ENCODE data around the gene BPIFB1.

BPIFB1 gene

DNA sequence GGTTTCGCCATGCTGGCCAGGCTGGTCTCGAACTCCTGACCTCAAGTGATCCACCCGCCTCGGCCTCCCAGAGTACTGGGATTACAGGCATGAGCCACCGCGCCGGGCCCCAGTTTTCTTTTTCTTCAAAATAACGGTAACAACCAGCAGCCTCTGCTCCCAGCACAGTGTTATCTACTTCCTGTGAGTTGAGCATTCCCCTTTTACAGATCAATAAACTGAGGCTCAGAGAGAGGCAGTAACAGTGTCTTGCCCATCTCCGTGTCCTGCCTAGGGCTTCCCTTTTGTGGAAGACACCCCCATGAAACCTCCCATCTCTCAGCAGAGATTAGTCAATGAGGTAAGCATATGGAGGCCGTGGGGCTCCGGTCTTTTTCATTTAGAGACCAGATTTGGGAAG is 29.6 kb downstream of the BPIFB1 start:
- no peak for DNase-seq (ENCODE audit: insufficient read length, low spot score)
- FAIRE-seq = no peak
- TF ChIP-seq, protein P1, sequence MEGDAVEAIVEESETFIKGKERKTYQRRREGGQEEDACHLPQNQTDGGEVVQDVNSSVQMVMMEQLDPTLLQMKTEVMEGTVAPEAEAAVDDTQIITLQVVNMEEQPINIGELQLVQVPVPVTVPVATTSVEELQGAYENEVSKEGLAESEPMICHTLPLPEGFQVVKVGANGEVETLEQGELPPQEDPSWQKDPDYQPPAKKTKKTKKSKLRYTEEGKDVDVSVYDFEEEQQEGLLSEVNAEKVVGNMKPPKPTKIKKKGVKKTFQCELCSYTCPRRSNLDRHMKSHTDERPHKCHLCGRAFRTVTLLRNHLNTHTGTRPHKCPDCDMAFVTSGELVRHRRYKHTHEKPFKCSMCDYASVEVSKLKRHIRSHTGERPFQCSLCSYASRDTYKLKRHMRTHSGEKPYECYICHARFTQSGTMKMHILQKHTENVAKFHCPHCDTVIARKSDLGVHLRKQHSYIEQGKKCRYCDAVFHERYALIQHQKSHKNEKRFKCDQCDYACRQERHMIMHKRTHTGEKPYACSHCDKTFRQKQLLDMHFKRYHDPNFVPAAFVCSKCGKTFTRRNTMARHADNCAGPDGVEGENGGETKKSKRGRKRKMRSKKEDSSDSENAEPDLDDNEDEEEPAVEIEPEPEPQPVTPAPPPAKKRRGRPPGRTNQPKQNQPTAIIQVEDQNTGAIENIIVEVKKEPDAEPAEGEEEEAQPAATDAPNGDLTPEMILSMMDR (IDR thresholded peaks at IDR 0.05; ENCODE audit: insufficient read depth, missing control alignments) = no peak

DNA sequence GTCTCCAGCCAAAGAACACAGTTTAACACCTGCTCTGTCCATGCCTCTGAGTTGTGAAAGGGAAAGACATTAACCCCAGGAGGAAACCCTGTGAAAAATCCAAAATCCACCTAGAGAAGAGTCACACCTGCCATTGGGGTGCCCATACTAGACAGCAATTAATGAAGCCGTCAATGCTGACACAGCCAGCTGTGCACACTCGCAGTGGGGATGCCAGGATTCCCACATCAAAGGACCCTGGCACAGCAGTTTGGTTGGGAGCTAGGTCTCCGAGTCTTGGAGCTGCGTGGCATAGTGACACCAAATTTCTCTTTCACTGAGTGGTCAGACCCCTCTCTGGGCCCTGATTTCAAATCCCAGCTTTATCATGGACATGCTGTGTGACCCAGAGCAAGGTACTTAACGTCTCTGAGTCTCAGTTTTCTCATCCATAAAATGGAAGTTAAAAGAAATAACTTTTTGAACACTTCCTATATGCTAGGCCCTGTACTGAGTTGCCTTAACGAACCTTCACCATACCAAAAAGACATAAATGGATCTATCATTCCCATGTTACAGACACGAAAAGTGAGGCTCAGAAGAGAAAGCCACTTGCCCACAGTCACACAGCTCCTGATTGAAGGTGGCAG is 30.8 kb downstream of the BPIFB1 start:
- TF ChIP-seq, protein P1 (IDR thresholded peaks at IDR 0.05; ENCODE audit: insufficient read depth, missing control alignments) = no peak
- FAIRE-seq (no peak), DNase-seq (ENCODE audit: insufficient read length, low spot score) (no peak)

DNA sequence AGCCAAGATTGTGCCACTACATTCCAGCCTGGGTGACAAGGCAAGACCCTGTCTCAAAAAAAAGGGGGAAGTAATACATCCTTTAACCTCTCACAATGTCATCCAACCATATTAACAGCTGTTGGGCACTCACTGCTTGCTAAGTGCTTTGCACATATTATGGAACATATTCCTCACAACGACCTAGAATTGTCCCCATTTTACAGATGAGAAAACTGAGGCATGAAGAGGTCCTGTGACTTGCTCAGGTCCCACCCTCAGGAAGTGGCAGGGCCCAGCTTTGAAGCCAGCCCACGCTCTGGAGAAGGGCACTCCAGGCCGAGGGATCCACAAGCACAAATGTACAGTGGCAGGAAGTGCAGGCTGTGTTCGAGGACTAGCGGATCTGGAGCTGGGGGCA is 33.3 kb downstream of the BPIFB1 start:
- TF ChIP-seq, protein P1 (IDR thresholded peaks at IDR 0.05; ENCODE audit: insufficient read depth, missing control alignments) = no peak
- no peak for FAIRE-seq

DNA sequence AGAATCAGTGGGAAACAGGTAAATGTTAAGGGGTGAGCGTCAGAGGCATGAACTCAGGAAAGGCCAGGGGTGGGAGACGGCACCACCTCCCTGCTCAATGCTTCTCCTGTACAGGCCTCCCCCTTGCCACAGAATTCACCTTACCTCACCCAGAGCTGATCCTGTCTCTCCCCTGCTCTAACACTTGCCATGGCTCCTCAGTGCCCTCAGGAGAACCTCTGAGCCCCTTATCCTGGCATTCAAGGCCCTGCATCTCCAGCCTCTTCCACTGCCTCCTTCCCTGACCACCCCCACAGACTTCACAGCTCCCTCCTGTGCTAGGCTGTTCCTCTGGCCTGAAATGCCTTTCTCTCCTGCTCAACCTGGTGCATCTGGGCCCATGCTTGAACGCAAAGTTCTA is 33.9 kb downstream of the BPIFB1 start:
- no peak for FAIRE-seq
- no peak for DNase-seq (ENCODE audit: insufficient read length, low spot score)
- TF ChIP-seq, protein P1 (IDR thresholded peaks at IDR 0.05; ENCODE audit: insufficient read depth, missing control alignments) = no peak

More for the DNA sequence above, 33.3 kb downstream of the BPIFB1 start:
- DNase-seq (ENCODE audit: insufficient read length, low spot score) = no peak

DNA sequence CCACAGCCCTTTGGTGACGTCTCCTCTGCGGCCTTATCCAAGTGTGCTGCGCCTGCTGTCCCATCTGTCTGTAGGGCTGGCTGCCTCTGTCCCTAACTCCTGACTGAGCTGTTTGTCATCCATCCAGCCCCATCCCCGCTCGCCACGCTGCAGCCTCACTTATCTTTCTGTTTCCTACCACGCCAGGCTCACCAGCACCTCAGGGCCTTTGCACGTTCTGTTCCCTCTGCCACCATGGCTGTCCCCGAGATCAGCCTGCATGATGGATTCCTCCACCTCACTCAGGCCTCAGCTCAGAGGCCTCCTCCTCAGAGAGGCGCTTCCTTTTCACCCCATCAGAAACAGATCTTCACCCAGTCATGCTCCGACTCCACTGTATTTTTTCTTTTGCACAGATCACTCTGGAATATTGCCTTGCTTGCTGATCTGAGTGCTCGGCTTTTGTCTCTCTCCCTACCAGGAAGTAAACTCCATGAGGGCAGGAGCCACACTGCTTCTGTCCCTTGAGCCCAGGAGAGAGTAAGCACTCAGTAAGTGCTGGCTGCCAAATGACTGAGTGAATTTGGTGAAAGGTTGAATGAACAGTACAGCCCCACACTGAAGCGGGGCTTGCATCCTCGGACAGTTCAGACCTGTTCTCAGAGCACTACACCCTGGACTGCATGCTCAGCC is 34.5 kb downstream of the BPIFB1 start:
- no peak for DNase-seq (ENCODE audit: insufficient read length, low spot score)
- TF ChIP-seq, protein P1 (IDR thresholded peaks at IDR 0.05; ENCODE audit: insufficient read depth, missing control alignments) = no peak
- FAIRE-seq = no peak

DNA sequence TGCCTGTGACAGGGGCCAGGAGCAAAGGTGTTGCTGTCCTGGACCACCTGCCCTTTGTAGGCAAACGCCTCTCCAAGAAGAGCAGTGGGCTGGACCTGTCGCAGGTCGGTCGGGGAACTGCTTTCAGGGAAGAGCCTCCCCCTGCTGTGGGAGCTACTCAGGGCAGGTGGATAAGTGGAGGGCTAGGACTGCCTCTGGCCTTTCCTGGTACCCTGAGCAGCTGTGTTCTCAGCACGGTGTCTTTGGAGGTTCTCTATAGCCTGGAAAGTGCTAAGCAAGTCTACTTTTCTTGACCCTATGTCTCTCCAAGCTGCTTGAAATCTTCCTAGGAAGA is 35.0 kb downstream of the BPIFB1 start:
- FAIRE-seq = no peak
- TF ChIP-seq, protein P1 (IDR thresholded peaks at IDR 0.05; ENCODE audit: insufficient read depth, missing control alignments) = no peak
- DNase-seq (ENCODE audit: insufficient read length, low spot score) = no peak

DNA sequence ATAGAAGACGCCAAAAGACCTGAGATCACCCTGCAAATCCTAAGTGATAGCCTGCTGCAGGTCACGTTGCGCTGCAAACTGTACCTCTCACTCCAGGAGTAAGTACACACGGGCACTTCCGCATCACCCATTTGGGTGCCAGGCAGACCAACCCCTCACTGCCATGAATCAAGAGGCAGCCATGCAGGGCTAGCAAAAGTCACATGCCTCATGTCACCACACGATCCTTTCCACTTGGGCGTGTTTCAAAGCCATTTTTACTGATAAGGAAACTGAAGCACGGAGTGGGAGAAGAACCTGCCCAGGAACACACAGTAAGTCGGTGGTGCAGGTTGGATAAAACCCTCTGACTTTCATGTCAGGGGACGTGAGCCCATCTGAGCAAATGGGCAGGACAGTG is 37.0 kb downstream of the BPIFB1 start:
- TF ChIP-seq, protein P1 (IDR thresholded peaks at IDR 0.05; ENCODE audit: insufficient read depth, missing control alignments) = no peak
- no peak for DNase-seq (ENCODE audit: insufficient read length, low spot score)
- FAIRE-seq = no peak

Measured in D721Med (cell line).